Endothelial cell (in vitro differentiated cells): ENCODE measurements around the gene NRG4. TPM values are rescaled to one million over a fixed set of nuclear protein-coding genes. Genes with fewer than 3 reads are reported as not detected.

Source experiments
- DNase-seq: peaks from one replicate; pipeline ENCODE4 v3.0.0; 2021; ENCODE audit warnings: low spot score
- H3K27ac Mint-ChIP-seq: one replicate; pipeline ENCODE4 v1.8.0; 2021; ENCODE audit warnings: mixed read lengths, inconsistent platforms; ENCODE audit not compliant: unreplicated experiment
- H3K27me3 Mint-ChIP-seq: one replicate; pipeline ENCODE4 v1.8.0; 2021; ENCODE audit warnings: mild to moderate bottlenecking, moderate library complexity, mixed read lengths, inconsistent platforms; ENCODE audit not compliant: unreplicated experiment
- H3K36me3 Mint-ChIP-seq: one replicate; pipeline ENCODE4 v1.8.0; 2021; ENCODE audit warnings: mild to moderate bottlenecking, low read depth, mixed read lengths, inconsistent platforms; ENCODE audit not compliant: unreplicated experiment
- H3K4me1 Mint-ChIP-seq: one replicate; pipeline ENCODE4 v1.8.0; 2021; ENCODE audit warnings: mild to moderate bottlenecking, mixed read lengths, inconsistent platforms; ENCODE audit not compliant: unreplicated experiment
- H3K4me3 Mint-ChIP-seq: one replicate; pipeline ENCODE4 v1.8.0; 2021; ENCODE audit warnings: mild to moderate bottlenecking, mixed read lengths, inconsistent platforms; ENCODE audit not compliant: unreplicated experiment
- H3K9me3 Mint-ChIP-seq: one replicate; pipeline ENCODE4 v1.8.0; 2021; ENCODE audit warnings: mixed read lengths, inconsistent platforms; ENCODE audit not compliant: unreplicated experiment
- total RNA-seq: library from RNA; stranded (reverse); fragmentation: NEBNext Ultra II Directional; extraction: Animal tissue kit (Norgen Biotek cat#: 25700); gene quantifications from one replicate; pipeline ENCODE4 v1.2.1, GENCODE V29; 2021; ENCODE audit not compliant: unreplicated experiment
- TF ChIP-seq, protein P1 (sequence below): fragments of 200-600 bp; sonication (generic); IDR thresholded peaks from one replicate; pipeline ENCODE4 v1.5.0; 2021; ENCODE audit warnings: antibody characterized with exemption; ENCODE audit not compliant: unreplicated experiment

NRG4 gene
- total RNA-seq, 1 donor from 2014 or later = 2.7 TPM

DNA sequence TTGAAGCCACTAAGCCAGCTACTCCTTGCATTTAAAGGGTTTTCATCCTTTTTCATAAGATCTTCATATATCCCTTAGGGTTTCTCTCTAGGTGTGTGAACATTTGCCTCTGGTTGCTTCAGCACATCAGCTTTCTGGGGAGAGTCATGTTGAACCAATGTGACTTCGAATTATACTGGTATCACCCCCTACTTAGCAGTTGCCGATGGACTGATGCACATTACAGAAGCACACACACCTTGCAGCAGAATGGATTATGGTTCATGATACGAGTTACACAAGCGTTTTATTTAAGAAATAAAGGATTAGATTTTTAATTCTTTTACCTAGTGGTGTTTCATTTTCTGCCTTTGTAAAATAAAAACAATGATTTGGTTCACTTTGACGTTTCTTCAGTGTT lies 69.0 kb downstream of the NRG4 start:
- H3K36me3 Mint-ChIP-seq = no peaks in the 10 kb centered on the region
- no peak overlapping the region for H3K4me3 Mint-ChIP-seq
- no peaks in the 10 kb centered on the region for H3K4me1 Mint-ChIP-seq
- no peaks in the 10 kb centered on the region for H3K9me3 Mint-ChIP-seq
- TF ChIP-seq, protein P1, sequence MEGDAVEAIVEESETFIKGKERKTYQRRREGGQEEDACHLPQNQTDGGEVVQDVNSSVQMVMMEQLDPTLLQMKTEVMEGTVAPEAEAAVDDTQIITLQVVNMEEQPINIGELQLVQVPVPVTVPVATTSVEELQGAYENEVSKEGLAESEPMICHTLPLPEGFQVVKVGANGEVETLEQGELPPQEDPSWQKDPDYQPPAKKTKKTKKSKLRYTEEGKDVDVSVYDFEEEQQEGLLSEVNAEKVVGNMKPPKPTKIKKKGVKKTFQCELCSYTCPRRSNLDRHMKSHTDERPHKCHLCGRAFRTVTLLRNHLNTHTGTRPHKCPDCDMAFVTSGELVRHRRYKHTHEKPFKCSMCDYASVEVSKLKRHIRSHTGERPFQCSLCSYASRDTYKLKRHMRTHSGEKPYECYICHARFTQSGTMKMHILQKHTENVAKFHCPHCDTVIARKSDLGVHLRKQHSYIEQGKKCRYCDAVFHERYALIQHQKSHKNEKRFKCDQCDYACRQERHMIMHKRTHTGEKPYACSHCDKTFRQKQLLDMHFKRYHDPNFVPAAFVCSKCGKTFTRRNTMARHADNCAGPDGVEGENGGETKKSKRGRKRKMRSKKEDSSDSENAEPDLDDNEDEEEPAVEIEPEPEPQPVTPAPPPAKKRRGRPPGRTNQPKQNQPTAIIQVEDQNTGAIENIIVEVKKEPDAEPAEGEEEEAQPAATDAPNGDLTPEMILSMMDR = no peak
- DNase-seq = no peak
- H3K27ac Mint-ChIP-seq = no peak overlapping the region
- H3K27me3 Mint-ChIP-seq = peaks cover 2% of the 10 kb centered on the region

GRCh38 chr15:75942464-75942863 lies 69.8 kb downstream of the NRG4 start:
- Mint-ChIP-seq H3K36me3 (peaks cover 5% of the 10 kb centered on the region), H3K9me3 (no peaks in the 10 kb centered on the region), H3K4me3 (no peak overlapping the region), H3K27ac (no peak overlapping the region), H3K27me3 (peaks cover 2% of the 10 kb centered on the region), H3K4me1 (no peaks in the 10 kb centered on the region)
- TF ChIP-seq, protein P1 = no peak
- DNase-seq = no peak

DNA sequence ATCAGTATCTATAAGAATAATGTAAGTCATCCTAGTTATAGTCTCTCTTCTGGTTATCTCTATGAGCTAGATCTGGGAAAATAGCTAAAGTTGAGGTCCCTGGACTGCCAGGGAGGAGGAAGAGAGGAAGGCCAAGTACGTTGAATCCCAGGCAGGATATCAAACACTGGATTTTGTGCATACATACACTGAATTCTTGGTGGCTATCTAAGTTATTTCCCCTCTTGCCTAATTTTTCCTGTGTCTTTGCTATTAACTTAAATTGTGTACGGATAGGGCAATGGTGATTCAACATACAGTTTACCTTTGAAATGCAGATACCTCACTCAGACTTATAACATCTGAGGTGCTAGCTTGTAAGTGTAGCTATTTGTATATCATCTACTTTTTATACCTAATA lies 81.4 kb downstream of the NRG4 start:
- Mint-ChIP-seq H3K27ac (no peak overlapping the region), H3K36me3 (peaks cover 3% of the 10 kb centered on the region), H3K4me1 (peaks cover 4% of the 10 kb centered on the region), H3K4me3 (no peak overlapping the region), H3K9me3 (no peaks in the 10 kb centered on the region), H3K27me3 (peaks cover 2% of the 10 kb centered on the region)
- TF ChIP-seq, protein P1 = no peak
- DNase-seq = no peak

- peaks cover 5% of the 10 kb centered on the region for H3K27me3 Mint-ChIP-seq
- peaks cover 10% of the 10 kb centered on the region for H3K4me1 Mint-ChIP-seq
- H3K27ac Mint-ChIP-seq = no peak overlapping the region
- no peak for DNase-seq
- no peak overlapping the region for H3K4me3 Mint-ChIP-seq
- H3K36me3 Mint-ChIP-seq = peaks cover 3% of the 10 kb centered on the region
- TF ChIP-seq, protein P1 = no peak
- H3K9me3 Mint-ChIP-seq = no peaks in the 10 kb centered on the region
These were observed 82.2 kb downstream of the NRG4 start for GRCh38 chr15:75929799-75930565.
